Measurements from ENCODE around the gene EPSTI1.
A peak's percentile ranks its signal among the peaks of the same experiment; 100 is the strongest.

EPSTI1 gene

GRCh38 chr13:42969565-42970172, 22.4 kb downstream of the EPSTI1 start:
- peak; percentile 85 for DNase-seq

- DNase-seq, result no peak
These were observed 23.1 kb downstream of the EPSTI1 start for GRCh38 chr13:42968906-42969305.

GRCh38 chr13:42967660-42968059, 24.4 kb downstream of the EPSTI1 start:
- no peak for DNase-seq

GRCh38 chr13:42965281-42965680, 26.8 kb downstream of the EPSTI1 start:
- DNase-seq, result no peak

- DNase-seq, result no peak
These were observed 27.3 kb downstream of the EPSTI1 start for GRCh38 chr13:42964761-42965161.

GRCh38 chr13:42959615-42960014, 32.4 kb downstream of the EPSTI1 start:
- no peak for DNase-seq

- DNase-seq, result no peak
These were observed 34.2 kb downstream of the EPSTI1 start for GRCh38 chr13:42957881-42958280.

- DNase-seq, result no peak
These were observed 41.9 kb downstream of the EPSTI1 start for GRCh38 chr13:42950181-42950580.

- no peak for DNase-seq
These were observed 44.1 kb downstream of the EPSTI1 start for GRCh38 chr13:42947925-42948324.

GRCh38 chr13:42946927-42947326, 45.1 kb downstream of the EPSTI1 start:
- DNase-seq, result no peak

- no peak for DNase-seq
These were observed 62.0 kb downstream of the EPSTI1 start for GRCh38 chr13:42929886-42930535.

- DNase-seq, result no peak
These were observed 65.5 kb downstream of the EPSTI1 start for GRCh38 chr13:42926555-42926954.

- no peak for DNase-seq
These were observed 66.0 kb downstream of the EPSTI1 start for GRCh38 chr13:42926043-42926442.

- DNase-seq, result no peak
These were observed 66.4 kb downstream of the EPSTI1 start for GRCh38 chr13:42925626-42926025.

- DNase-seq, result no peak
These were observed 67.7 kb downstream of the EPSTI1 start for GRCh38 chr13:42924344-42924743.

- no peak for DNase-seq
These were observed 84.3 kb downstream of the EPSTI1 start for GRCh38 chr13:42907745-42908144.

- no peak for DNase-seq
These were observed 85.8 kb downstream of the EPSTI1 start for GRCh38 chr13:42906257-42906656.

GRCh38 chr13:42905579-42905978, 86.5 kb downstream of the EPSTI1 start:
- no peak for DNase-seq

GRCh38 chr13:42899266-42899665, 92.8 kb downstream of the EPSTI1 start:
- DNase-seq, result no peak

GRCh38 chr13:42895776-42896175, 96.3 kb downstream of the EPSTI1 start:
- DNase-seq, result no peak

GRCh38 chr13:42894765-42895243, 97.2 kb downstream of the EPSTI1 start:
- DNase-seq, result no peak

GRCh38 chr13:42893214-42893671, 98.8 kb downstream of the EPSTI1 start:
- no peak for DNase-seq

GRCh38 chr13:42892760-42893159, 99.3 kb downstream of the EPSTI1 start:
- no peak for DNase-seq

- DNase-seq, result no peak
These were observed 100.5 kb downstream of the EPSTI1 start for GRCh38 chr13:42891591-42891990.

- DNase-seq, result no peak
These were observed 106.7 kb downstream of the EPSTI1 start for GRCh38 chr13:42885325-42885724.
